Measurements from ENCODE around the gene BIRC5.
A peak's percentile ranks its signal among the peaks of the same experiment; 100 is the strongest.
"Not testable (repeated sequence)": the region's sequence is repeated elsewhere in the genome, so short reads cannot be mapped to it uniquely, and the experiment has no call there.

BIRC5 gene

GRCh38 chr17:78239489-78239931 is 25.5 kb downstream of the BIRC5 start:
- DNase-seq (ENCODE audit: low read depth, low spot score) = no peak

GRCh38 chr17:78240012-78240655 is 26.1 kb downstream of the BIRC5 start:
- no peak for DNase-seq (ENCODE audit: low read depth, low spot score)

- DNase-seq (ENCODE audit: low read depth, low spot score) = no peak
Observed at GRCh38 chr17:78240839-78241238, 26.8 kb downstream of the BIRC5 start.

DNA sequence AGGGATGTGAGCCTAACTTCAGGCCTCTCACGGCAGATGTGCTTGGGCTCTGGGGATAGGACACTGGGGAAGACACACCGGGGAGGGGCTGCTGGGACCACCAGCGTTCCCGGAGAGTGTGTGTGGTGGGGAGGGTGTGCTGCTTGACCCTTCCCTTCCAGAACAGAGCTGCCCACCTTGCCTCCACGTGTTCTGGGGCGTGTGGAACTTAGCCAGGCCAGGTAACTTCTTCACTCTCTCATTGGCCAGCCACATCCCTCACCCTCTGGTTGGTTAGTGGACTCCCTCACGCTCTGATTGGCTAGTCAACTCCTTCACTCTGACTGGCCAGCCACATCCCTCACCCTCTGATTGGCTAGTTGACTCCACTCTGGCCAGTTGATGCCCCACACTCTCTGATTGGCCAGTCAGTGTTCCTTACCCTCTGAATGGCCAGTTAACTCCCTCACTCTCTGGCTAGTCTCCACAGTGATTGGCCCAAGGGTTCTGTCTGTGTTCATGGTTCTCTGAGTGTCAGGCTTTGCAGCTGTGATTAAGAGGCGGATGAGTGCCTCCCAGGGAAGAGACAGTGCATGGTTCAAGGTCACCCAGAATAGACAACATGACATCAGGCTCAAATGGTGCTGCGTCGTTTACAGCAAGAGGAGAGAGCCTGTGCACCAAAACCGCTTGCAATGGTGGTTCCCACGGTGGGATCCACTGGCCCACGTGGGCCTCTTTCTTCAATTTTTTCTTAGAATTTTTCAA is 27.4 kb downstream of the BIRC5 start:
- no peak for DNase-seq (ENCODE audit: low read depth, low spot score)

DNA sequence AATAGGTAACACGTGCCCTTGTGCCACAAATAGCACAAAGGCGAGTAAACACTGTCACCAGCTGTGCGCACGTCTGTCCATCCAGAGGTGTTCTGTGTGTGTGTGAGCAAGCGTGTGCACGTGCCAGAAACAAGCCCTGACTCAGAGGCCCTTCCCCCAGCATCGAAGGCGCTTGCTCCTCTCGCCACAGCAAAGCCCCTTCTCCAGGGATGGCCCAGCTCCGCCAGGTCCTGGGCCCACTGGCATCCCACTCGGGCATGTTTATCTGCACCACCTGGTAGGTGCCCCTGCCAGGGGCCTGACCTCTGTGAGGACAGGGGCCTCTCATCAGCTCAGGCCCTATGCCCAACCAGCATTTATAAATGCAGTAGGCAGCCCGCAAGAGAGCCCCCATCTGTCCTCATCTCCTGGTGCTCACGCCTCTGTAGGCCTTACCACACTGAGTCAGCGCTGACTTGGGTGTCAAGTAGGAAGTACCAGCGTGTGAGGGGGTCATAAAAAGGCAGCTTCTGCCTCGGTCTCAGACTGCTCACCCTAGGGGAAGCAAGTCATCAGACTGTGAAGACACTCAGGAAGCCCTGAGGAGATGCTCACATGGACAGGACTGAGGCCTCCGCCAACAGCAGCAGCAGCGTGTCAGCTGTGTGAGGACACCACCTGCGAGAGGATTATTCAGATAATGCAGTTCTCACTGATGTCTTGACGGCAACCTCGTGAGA is 28.1 kb downstream of the BIRC5 start:
- DNase-seq (ENCODE audit: low read depth, low spot score) = no peak

DNA sequence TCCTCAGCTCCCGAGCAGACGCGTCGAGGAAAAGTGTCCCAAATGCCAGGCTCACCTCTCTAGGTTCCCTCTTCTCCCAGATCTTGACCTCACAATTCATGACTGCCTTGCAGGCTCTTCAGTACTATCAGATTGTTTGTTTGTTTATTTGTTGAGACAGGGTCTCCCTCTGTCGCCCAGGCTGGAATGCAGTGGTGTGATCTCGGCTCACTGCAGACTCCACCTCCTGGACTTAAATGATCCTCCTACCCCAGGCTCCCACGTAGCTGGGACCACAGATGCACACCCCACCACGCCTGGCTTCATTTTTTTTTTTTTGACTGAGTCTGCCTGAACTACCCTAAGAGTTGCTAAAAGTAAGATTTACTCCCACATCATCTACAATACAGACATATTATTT is 33.3 kb downstream of the BIRC5 start:
- DNase-seq (ENCODE audit: low read depth, low spot score) = no peak

GRCh38 chr17:78248051-78248914 is 34.2 kb downstream of the BIRC5 start:
- no peak for DNase-seq (ENCODE audit: low read depth, low spot score)

DNA sequence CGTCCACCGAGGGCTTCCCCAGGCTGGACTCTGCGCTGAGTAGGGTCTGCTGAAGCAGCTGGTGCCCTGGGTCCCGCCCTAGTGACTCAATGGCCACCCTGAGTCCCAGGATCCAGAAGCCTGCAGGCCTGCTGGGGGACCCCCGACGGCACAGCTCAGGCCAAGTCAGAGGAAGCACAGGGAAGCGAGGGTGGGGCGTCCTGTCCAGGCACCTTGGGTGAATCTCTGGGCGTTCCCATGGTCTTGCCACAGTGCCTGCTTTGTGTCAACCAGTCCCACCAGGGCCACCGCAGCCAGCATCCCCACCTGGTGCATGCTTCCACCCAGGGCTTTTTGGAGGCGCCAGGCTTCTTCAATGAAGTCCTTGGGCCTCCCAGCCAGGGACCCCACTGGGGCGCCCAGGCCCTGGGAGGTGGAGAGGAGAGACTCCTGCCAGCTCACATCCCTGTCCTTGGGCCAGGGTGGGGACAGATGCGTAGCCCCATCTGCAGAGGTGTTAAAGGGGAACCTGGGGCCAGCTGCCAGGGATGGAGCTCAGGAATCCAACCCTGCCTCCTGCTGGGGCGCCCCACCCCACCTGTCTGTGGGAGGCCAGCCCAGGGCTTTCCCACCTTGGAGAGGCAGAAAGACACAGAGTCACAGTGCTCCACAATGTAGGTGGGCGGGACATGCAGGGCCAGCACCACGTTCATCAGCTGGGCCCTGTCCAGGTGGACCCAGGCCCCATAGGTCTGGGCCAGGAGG is 35.2 kb downstream of the BIRC5 start:
- DNase-seq (ENCODE audit: low read depth, low spot score) = no peak

DNA sequence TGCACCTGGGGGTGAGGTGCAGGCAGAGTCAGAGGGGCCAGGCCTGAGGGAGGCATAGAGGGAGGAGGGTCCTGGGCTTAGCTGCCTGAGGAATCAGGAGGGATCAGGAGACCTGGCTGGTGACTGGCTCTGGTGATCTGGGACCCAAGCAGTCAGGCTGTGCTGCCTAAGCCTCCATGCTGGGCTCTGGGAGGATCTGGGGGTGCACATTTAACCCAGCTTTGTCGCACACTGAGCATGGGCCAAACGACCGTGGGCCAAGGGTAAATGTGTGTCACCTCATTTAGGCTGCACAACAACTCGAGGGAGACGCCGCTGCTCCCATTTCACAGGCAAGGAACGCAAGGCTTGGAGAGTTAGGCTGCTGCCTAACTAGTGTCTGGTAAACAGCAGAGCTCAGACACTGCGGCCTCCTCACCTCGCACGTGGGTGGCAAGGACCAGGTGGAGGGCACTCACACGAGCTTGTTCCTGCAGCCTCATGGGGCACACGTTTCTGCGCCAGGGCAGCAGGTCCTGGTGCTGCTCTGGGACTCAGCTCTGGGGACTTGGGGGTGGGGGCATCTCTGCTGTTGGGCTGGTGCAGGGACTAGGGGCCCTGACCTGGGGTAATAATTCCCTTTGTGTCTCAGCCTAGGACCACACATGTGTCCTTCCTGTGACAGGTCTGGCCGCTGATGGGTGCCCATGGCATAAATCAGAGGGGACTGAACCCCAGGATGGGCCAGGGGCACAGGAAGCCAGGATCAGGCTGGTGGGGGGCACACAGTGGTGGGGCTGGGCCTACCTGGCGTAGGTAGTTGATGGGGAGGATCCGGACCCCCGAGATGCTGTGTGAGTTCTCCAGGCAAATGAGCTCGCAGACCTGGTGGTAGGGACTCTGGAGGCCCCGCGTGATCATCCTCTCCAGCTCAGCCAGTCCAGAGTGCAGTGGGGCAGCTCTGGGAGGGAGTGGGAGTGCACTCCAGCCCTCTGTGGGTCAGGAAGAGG is 36.1 kb downstream of the BIRC5 start:
- DNase-seq (ENCODE audit: low read depth, low spot score) = no peak

DNA sequence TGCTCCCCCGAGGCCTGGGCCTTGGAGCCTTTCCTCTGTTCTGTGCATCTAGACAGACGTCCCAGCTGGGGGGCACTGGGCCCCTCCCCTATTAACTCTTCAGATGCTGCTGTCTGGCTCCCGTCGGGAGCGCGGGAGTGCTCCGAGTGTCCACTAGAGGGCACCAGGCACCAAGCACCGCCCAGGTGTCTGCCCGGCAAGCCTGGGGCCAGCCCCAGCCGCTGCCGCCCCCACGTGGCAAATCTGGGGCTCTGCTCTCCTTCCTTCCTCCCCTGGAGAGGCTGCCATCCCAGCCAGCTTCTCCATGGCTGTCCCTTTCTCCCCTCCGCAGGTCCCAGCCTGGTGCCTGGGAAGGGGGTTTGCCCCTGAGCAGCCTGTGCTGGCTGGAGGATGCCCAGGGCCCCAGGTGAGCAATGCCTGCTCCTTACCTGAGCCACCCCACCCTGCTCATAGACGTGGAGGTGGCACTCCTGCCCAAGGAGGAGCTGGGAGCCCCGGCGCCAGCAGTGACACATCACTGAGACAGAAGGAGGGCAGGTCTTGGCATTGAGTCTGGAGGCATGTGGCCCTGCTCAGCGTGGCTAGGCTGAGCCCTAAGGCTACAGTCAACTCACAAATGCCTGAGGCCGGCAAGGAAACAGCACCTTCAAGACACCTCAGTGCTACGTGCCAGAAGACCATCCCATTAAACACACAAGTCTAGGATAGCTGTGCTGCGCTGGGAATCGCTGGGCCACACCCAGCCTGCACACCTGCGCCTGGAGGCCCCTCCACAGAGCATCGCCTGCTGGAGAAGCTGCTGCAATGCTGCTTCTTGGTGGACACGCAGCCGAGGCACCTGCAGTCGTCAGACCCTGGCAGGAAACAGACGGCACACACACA is 37.1 kb downstream of the BIRC5 start:
- DNase-seq (ENCODE audit: low read depth, low spot score) = peak; percentile 41

GRCh38 chr17:78251773-78252103 is 37.7 kb downstream of the BIRC5 start:
- no peak for DNase-seq (ENCODE audit: low read depth, low spot score)

- DNase-seq (ENCODE audit: low read depth, low spot score) = no peak
Observed at GRCh38 chr17:78252111-78252634, 38.1 kb downstream of the BIRC5 start.

DNA sequence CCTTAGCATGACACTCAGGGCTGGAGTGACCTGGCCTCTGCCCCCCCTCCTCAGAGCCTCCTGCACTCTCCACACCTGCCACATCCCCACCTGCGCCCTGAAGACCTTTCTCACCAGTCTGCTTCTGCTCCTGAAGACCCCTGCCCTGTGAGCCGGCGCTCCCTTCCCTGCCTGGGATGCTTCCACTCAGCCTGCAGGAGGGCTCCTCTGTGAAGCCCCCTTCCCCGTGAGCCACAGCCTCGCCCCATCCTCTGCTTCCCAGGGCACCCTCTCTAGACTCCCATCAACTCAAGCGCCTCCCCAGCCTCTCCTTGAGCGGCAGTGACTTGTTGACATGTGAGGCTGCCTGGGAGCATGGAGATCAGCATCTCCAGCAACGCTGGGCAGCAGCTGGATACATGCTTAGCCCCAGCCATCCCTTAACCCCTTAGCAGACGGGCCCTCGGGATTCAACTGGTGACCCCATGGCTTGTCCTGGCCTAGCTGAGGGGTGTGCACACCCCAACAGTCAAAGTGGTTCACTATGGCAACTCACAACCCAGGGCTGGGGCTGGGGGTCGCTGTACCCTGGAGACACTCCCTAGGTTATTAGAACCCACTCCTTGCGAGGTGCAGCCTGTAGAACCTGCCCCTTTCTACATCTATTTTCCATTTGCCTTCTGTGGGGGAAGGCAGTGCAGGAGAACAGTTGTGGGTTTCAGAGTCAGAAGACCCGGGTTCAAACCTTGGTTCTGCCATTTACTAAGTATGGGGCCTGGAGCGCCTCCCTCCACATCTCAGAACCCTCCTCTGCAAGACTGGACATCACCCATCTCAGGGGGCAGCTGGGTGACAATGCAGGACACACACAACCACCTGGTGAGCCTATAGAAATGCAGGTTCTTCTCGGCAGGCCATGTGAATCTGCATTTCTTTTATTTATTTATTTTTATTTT is 38.9 kb downstream of the BIRC5 start:
- DNase-seq (ENCODE audit: low read depth, low spot score) = no peak

DNA sequence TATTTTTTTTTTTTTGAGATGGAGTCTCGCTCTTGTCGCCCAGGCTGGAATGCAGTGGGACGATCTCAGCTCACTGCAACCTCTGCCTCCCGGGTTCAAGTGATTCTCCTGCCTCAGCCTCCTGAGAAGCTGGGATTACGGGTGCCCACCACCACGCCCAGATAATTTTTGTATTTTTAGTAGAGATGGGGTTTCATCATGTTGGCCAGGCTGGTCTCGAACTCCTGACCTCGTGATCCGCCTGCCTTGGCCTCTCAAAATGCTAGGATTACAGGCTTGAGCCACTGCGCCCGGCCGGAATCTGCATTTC is 39.5 kb downstream of the BIRC5 start:
- DNase-seq (ENCODE audit: low read depth, low spot score) = not testable (repeated sequence)

GRCh38 chr17:78253946-78254672 is 40.1 kb downstream of the BIRC5 start:
- DNase-seq (ENCODE audit: low read depth, low spot score) = no peak

DNA sequence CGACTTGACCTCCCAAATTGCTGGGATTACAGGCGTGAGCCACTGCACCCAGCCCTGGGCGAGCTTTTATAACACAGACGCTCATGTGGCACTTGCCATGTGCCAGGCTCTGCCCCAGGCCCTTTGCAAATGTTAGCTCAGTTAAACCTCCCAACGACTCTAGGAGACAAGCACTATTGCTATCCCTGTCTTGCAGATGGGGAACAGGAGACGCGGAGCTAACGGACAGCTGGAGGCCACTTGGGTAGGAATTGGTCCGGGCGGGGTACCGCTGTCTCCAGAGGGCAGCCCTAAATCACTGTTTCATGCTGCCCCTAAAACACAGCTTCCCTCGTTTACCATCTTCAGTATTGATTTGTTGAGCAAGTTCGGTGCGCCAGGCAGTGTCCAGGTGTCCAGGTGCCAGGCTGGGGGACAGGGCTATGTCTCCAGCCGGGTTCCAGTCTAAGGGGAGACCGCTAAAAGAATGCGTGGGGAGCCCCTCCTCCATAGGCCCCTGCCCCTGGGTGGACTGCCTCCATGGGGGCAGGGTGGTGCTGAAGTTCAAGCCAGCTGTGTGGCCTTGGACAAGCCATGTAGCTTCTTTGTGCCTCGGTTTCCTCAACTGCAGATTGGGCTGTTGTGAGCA is 41.1 kb downstream of the BIRC5 start:
- no peak for DNase-seq (ENCODE audit: low read depth, low spot score)

Measured in brain pericyte (primary cell).